Left kidney (tissue), 2 donors: ENCODE results near the gene EHBP1L1. TPM values are rescaled to one million over a fixed set of nuclear protein-coding genes. Genes with fewer than 3 reads are reported as not detected.

Source experiments
- DNase-seq: peaks from one replicate; pipeline ENCODE4 v3.0.0-alpha.2; 2013
- polyA plus RNA-seq: library from polyadenylated mRNA; unstranded; fragments of 120-200 nt; gene quantifications from one replicate; pipeline ENCODE4 v1.2.1, GENCODE V29; 2013; ENCODE audit not compliant: insufficient read length

EHBP1L1 gene
- polyA plus RNA-seq, 1 donor = 19.0 TPM

DNA sequence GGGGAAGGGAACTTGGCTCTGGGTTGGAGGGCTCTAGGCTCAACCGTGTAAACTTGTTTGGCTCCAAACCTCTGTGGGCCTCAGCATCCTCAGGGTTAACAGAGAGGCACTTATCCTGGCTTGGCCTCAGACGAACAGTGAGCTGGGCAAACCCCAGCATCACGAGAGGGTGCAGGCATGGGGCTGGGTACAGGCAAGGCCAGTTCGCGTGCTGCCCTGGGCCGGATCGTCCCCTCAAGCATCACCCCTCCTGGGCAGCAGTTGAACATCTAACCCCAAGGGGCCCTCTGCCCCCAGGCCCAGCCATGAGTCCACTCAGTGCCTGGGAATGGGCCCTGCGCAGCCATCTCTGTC, 1.9 kb downstream of the EHBP1L1 start:
- no peak for DNase-seq

DNA sequence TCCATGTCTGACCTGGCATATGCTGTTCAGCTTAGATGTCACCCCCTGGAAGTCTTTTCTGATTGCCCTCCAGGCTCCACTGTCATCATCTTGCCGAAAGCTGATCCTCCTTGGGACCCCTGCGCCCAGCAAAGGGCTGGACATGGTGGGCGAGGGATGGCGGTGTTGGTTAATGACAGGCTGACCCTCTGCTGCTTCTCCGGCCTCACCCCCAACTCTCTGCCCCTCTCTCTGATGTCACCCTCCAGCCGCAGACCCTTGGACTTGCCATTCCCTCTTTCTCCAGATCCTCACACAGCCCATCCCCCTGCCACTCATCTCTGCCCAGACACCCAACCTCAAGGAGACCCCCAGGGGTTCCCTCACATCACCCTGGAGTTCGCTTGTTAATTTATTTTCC, 2.3 kb downstream of the EHBP1L1 start:
- DNase-seq = no peak

DNA sequence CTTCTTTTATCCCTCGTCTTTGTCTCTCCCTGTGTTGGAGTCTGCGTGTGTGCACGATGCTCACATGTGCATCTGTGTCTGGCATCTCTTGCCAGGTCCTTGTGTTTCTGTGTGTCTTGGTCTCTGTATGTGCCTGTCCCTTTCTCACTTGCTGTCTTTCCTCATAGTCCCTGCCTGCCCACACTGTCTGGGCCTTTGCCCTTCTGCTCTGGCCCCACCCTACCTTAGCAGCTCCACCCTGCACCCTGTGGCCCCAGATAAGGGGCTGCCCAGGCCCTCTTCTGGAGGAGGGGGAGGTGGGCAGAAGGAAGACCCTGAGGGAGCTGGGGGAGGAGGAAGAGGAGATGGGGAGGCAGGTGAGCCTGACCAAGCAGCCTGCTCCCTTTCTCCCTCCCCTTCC, 2.8 kb downstream of the EHBP1L1 start:
- no peak for DNase-seq

DNA sequence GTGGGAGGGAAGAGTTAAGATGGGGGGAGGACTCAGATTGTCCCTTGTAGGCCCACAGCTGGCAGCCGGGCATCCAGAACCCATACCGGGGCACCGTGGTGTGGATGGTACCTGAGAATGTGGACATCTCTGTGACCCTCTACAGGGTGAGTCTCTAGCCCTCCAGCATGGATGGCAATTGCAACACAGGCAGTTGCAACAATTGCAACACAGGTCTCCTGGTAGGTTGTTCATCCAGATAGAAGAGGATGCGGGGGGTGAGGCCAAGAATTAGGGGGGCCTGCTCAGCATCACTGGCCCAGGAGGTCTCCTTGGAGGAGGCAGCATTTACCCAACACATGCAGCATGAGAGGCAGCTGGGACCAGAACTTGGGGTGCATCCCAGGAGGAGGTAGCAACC, 3.4 kb downstream of the EHBP1L1 start:
- no peak for DNase-seq

DNA sequence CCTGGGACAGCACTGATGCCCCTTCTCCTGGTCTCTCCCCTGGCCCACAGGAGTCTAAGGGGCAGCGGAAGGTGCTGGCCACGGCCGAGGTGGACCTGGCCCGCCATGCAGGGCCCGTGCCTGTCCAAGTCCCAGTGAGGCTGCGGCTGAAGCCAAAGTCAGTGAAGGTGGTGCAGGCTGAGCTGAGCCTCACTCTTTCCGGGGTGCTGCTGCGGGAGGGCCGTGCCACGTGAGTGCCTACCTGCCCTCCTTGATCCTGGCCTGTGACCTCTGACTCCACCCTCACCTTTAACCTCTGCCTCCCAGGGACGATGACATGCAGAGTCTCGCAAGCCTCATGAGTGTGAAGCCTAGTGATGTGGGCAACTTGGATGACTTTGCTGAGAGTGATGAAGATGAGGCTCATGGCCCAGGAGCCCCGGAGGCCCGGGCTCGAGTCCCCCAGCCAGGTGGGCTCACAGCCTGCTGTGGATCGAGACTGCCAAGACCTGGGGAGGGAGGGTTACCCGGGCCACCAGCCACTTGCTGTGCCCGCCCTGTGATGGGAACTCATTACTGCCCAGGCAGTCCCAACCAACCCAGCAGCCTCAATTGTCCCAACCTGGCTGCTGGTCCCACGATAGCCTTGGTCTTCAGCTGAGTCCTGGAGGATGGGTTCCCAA, 4.3 kb downstream of the EHBP1L1 start:
- DNase-seq = no peak

DNA sequence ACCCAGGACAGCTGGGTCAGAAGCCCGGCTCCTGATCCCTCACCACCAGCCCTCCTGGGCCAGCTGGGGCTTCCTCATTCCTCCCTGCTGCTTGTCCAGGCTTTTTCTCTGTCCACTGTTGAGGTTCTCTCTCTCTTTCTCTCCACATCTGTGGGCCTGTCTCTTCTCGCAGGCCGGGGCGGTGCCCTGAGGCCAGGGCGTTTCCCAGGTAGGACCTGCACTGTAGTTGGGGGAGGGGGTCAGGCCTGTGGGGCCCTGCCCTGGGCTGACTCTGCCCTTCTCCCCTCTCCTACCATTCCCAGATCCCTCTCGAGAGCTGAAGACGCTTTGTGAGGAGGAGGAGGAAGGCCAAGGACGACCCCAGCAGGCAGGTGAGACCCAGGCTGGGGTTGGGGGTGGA, 4.9 kb downstream of the EHBP1L1 start:
- DNase-seq = no peak

DNA sequence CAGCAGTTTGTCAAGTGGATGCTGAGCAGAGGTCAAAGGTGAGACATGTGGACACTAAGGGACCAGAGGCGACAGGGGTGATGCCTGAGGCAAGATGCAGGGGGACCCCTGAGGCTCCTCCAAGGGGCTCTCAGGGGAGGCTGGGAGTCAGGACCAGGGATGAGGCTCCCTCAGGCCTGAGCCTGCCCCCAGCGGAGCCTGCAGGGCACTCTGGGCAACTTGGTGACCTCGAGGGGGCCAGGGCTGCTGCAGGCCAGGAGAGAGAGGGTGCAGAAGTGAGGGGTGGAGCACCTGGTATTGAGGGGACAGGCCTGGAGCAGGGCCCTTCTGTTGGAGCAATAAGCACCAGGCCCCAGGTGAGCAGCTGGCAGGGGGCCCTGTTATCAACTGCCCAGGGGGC, 6.1 kb downstream of the EHBP1L1 start:
- no peak for DNase-seq

DNA sequence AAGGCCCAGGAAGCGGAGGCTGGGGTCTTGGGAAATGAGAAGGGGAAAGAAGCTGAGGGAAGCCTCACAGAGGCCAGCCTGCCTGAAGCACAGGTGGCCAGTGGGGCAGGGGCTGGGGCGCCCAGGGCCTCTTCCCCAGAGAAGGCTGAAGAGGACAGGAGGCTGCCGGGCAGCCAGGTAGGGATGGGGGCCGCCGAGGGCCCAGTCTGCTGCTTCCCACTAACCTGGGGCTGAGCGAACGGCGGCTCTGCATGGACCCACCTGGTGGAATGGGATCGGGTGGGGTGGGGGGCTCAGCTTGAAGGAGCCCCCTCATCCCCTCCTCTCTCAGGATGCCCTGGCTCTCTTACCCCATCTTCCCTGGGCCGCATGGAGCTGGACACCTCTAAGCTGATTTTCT, 7.7 kb downstream of the EHBP1L1 start:
- DNase-seq = no peak

DNA sequence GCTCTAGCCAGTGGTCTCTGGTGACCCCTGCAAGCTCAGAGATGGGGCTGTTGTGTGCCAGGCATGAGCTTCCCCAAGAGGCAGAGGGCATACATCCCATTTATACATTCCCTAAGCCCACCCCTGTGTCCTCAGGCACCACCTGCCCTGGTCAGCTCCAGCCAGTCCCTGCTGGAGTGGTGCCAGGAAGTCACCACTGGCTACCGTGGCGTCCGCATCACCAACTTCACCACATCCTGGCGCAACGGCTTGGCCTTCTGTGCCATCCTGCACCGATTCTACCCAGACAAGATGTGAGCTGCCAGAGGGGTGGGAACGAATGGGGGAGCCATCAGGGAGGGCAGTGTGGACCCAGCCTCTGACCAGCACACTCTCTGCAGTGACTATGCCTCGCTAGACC, 8.3 kb downstream of the EHBP1L1 start:
- DNase-seq = no peak

DNA sequence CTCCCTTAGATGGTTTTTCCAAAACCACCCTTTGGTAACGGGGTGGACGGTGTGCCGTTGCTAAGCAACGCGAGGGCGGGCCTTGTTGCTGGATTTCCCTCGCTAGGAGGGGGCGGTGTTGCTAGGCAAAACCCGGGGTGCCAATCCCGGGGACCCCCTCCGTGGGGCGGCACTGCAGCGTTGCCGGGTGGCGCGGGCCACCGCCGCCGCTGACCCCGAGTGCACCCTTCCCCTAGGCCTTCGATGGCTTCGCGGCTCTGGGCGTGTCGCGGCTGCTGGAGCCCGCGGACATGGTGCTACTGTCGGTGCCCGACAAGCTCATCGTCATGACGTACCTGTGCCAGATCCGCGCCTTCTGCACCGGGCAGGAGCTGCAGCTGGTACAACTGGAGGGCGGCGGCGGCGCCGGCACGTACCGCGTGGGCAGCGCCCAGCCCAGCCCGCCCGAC, 8.9 kb downstream of the EHBP1L1 start:
- no peak for DNase-seq

DNA sequence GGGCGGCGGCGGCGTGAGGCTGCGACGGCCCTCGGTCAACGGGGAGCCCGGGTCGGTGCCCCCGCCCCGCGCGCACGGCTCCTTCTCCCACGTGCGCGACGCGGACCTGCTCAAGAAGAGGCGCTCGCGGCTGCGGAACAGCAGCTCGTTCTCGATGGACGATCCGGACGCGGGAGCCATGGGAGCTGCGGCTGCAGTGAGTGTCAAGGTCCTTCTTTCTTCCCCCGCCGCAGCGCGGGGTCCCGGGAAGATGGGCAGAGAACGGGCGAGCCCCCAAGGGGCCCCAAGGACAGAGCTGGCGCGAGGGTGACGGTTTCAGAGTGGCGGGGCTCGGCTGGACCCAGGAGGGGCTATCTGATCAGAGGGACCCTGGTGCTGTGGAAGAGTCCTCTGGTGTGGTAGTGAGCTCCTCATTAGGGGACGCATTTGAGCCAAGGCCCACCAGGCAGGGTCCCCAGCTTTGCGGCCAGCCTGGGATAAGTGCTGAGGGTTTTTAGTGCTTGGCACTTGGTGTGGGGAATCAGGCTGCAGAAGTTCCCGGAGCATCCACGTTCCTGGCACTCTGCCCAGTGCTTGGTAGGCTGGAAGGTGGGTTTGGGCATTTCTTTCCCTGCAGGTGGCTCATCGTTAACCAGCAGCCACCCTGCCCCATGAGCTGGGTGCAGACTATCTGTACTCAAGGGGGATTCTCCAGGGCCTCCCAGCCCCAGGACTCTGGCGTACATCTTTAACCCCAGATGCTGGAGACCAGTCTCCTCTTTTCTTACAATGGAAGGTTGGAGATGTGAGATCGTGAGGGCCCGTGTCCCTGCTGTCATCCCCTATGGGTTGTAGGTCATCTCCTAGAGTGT, 9.8 kb downstream of the EHBP1L1 start:
- DNase-seq = no peak

DNA sequence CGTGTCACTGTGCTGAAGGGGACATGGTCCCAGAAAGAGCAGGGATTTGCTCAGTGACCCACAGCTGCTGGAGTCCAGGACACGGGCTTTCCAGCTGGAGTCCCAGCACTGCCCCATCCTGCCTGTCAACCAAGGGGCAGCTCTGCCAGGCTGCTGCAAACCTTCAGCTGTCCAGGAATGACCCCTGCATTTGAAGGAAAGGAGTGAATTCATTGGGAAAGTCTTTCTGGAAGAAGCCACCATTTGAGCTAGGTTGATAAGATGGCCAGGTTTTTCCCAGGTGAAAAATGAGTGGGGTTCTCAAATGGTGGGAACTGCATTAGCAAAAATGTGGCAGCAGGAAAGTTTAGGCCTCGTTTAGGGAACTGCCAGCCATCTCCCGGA, 10.4 kb downstream of the EHBP1L1 start:
- DNase-seq = no peak

DNA sequence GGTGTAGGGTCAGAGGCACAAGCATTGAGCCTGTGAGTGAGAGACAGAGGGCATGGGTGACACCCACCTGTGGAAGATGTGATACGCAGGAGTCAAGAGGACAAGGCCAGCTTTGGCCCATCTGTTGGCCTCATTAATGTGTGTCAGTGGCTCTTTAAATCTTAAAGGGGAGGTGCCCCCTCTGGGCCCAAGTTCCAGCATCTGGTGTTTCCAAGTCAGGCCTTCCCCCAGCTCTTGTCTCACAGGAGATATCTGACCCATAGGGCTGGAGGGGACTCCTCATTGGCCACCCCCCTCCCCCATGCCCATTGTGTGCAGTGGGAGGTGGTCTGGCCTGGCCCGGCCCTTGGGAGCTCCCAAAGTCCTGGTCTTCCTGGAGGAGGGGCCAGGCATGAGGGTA, 10.8 kb downstream of the EHBP1L1 start:
- no peak for DNase-seq

DNA sequence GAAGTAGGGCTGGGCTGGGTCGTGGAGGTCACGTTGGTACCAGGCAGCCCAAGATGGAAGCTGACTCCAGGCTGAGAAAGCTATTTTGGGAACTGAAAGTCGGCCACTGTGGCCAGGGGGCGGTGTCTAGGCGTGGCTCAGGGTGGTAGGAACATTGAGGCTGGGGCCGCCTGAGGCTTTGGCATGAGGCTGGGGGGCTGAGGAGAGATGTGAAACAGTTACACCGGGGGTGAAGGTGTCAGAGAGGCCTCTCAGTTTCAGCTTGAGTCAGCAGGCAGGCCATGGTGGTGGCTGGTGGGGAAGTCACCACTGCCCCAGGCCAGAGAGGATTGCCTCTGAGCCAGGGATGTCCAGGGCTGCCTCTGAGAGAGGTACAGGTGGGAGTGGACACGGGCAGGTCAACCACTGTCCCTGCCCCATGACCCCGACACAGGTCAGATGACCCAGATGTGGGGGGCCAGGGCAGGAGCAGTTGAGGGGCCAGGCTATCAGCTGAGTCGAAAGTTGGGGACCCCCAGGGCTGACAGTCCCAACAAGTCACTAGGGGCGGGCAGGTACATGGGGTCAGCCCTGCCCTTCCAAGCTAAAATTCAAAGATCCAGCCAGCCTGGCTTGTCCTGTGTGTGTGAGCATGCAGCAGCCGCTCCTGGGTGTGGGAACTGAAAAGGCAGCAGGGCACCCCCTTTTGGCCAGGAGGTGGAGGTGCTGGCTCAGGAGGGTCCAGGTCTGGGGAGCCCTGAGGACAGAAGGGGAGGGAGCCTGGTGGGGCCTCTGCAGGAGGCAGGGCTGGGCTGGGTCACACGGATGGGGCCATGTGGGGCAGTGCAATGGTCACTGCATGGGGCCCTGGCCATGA, 12.6 kb downstream of the EHBP1L1 start:
- DNase-seq = no peak

DNA sequence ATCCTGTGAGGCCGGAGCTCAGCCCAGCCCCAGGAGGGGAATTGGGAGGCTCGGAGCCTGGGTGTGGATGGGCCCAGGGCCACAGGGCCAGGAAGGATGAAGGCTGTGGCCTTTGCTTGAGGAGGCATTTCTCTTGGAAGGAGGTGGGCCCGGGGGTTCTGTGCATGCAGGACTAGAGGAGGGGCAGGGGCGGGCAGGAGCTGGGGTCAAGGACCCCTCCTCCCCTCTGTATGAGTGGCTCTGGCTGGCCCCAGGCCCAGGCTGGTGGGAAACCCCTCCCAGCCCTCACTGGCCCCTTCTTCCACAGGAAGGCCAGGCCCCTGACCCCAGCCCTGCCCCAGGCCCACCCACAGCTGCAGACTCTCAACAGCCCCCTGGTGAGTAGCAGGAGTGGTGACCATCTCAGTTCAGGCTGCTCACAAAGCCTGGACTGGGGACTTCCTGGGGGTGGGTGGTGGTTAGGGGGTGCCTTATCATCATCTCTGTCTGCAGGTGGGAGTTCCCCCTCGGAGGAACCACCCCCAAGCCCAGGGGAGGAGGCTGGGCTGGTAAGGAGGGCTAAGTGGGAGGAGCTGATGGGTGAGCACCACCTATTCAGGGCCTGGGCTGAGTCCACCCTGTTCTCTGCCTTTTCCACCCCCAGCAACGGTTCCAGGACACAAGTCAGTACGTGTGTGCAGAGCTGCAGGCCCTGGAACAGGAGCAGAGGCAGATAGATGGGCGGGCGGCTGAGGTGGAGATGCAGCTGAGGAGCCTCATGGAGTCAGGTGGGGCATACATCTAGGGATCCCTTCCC, 13.8 kb downstream of the EHBP1L1 start:
- DNase-seq = no peak

DNA sequence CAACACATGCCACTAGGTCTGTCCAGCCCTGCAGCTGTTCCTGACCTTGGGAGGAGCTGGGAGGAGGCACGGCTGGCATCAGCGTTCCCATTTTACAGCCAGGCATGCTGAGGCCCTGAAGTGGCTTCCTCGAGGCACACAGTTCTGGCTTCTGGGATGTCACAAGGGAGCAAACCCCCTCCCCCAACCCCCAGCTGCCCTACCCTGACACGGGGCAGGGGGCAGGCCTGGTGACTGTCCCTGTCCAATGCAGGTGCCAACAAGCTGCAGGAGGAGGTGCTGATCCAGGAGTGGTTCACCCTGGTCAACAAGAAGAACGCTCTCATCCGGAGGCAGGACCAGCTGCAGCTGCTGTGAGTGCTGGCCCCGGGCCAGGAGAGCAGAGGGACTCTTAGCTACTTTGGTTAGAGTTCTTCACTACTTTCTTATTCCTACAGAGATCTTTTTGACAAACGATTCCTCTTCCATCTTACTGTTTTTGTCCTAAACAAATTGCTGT, 14.4 kb downstream of the EHBP1L1 start:
- no peak for DNase-seq

DNA sequence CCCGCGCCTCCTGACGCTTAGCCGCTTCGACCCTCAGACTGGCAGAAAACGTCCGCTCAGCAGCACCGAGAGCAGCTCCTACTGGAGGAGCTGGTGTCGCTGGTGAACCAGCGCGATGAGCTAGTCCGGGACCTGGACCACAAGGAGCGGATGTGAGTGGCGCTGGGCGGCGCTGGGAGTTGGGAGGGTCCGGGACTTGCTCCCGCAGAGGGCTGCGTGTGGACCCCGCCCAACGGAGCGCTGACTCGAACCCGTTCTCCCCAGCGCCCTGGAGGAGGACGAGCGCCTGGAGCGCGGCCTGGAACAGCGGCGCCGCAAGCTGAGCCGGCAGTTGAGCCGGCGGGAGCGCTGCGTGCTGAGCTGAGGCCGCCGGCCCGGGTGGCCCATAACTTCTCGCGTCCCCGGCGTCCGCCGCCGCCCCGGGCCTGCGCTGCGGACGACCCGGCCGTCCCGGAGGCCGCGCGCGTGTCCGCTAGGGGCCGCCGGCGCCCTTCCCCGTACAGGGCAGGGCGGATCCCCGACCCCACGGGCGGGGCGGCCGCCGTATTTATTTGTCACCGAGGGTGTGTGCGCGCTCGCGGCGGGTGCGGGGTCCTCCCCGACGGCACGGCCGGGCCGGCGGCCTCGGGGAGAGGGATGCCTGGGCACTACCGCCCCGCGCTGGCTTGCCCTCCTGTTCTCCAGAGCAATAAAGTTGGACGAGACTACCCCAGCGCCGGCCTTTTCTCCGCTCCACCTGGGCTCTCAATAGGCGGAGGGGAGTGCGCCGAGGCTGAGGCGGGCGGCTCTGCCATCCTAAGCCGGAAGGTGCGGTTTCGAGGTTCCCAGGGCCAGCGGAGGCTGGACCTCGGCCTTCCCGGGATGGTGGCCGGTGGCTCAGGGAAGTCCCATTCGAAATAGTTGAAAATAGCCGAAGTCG, 16.3 kb downstream of the EHBP1L1 start:
- DNase-seq = no peak

DNA sequence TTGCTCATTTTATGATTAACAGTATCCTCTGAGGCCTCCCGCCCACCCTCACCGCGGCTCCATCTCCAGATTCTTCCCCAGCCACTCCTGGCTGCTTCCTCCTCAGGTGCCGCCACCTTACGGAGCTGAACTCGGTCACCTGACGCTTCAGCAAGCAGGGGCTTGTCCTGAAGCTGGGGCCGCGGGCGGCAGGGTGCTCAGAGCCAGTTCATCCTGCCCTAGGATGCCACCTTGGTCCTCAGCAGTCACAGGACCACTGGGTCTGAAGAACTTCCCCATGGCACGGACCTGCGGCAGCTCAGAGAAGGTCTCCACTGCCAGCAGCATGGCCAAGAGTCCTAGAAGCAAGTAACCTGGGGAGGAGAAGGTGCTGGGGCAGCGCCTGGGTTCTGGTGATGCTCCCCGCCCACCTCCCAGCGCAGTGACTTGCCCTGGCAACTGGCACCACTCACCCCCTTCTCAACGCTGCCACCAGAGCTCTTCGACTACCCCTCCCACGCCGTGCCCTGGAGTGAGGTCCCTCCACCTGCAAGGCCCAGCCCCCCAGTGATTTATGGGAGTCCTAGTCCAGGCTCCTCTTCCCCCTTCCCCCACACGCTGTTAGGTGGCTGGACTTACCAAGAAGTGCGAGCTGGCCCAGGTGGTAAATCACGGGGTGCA, 17.1 kb downstream of the EHBP1L1 start:
- DNase-seq = no peak

DNA sequence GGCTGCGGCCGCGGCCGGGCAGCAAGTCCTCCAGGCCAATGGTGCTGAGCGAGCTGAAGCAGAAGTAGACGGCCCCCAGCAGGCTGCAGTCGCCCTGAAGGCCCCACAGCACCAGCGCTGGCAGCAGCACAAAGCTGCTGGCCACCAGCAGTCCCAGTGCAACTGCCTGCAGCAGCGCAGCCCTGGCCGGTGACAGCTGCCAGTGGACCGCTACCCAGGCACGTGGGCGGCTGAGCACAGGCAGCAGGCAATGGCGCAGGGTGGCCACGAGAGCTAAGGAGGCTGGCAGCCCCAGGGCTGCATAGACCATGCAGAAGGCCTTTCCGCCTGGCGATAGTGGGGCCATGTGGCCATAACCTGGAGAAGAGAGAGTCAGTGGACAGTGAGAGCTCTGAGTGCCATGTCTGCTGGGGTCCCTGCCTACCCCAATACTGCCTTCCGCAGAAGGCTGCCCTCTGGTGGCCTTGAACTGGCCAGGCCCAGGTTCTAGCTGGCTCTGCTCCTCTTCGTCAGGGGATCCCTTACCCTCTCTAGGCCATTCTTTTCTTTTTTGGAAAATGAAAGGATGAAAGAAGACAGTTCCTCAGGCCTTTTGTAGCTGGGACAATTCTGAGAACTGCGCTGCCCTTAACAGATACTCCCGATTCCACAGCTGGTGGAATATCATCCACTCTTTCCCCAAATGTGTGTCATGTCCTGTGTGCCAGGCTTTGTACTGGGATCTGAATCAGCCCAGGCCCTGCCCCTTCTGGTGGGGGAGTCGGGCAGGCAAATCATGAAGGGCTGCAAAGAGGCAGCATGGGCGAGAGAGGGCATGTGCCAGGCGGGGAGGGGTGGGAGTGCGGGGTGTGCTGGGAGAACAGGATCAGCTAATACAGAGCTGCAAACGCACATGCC, 17.9 kb downstream of the EHBP1L1 start:
- no peak for DNase-seq
